Mucosa of stomach (tissue), 1 donor: Measurements from ENCODE around the gene EEF1AKMT4.

ENCODE experiments used
- H3K27me3 ChIP-seq: one replicate; pipeline ENCODE4 v1.7.0; 2013; ENCODE audit warnings: mild to moderate bottlenecking, low read length; ENCODE audit not compliant: control insufficient read depth, insufficient read depth
- H3K36me3 ChIP-seq: one replicate; pipeline ENCODE4 v1.7.0; 2013; ENCODE audit warnings: low read length; ENCODE audit not compliant: control insufficient read depth, insufficient read depth
- H3K4me1 ChIP-seq: one replicate; pipeline ENCODE4 v1.7.0; 2013; ENCODE audit warnings: mild to moderate bottlenecking, low read length; ENCODE audit not compliant: control insufficient read depth, insufficient read depth
- H3K4me3 ChIP-seq: one replicate; pipeline ENCODE4 v1.7.0; 2013; ENCODE audit warnings: low read length
- H3K9ac ChIP-seq: one replicate; pipeline ENCODE4 v1.7.0; 2013; ENCODE audit warnings: mild to moderate bottlenecking, low read length, moderate library complexity
- H3K9me3 ChIP-seq: one replicate; pipeline ENCODE4 v1.7.0; 2013; ENCODE audit warnings: mild to moderate bottlenecking, low read length, moderate library complexity; ENCODE audit not compliant: control insufficient read depth
- donor health status: Pancreatic carcinoma.

The EEF1AKMT4 gene

GRCh38 chr3:184249412-184250166 is at the start of gene EEF1AKMT4:
Gene EEF1AKMT4, plus strand, starts transcription at chr3:184249672. Its CDS starts 23 bp downstream, at chr3:184249695.
- no peaks in the 10 kb centered on the region for H3K9me3 ChIP-seq
- H3K36me3 ChIP-seq, result peaks cover 3% of the 10 kb centered on the region
- H3K27me3 ChIP-seq, result no peaks in the 10 kb centered on the region
- peak within 1 kb of the TSS; percentile 91 for H3K9ac ChIP-seq
- H3K4me1 ChIP-seq, result peaks cover 6% of the 10 kb centered on the region
- H3K4me3 ChIP-seq, result peak within 1 kb of the TSS; percentile 98

GRCh38 chr3:184200825-184201224 is 48.6 kb upstream of the EEF1AKMT4 start:
- Histone ChIP-seq H3K36me3 (no peaks in the 10 kb centered on the region), H3K4me1 (no peaks in the 10 kb centered on the region), H3K27me3 (peaks cover 1% of the 10 kb centered on the region), H3K4me3 (no peak overlapping the region), H3K9me3 (no peaks in the 10 kb centered on the region), H3K9ac (no peak overlapping the region)

- H3K9me3 ChIP-seq, result no peaks in the 10 kb centered on the region
- no peaks in the 10 kb centered on the region for H3K36me3 ChIP-seq
- peaks cover 7% of the 10 kb centered on the region for H3K27me3 ChIP-seq
- no peaks in the 10 kb centered on the region for H3K4me1 ChIP-seq
- no peak overlapping the region for H3K9ac ChIP-seq
- H3K4me3 ChIP-seq, result no peak overlapping the region
These were observed 45.9 kb upstream of the EEF1AKMT4 start for GRCh38 chr3:184203526-184203925.

- Histone ChIP-seq H3K9me3 (no peaks in the 10 kb centered on the region), H3K4me3 (no peak overlapping the region), H3K36me3 (no peaks in the 10 kb centered on the region), H3K27me3 (peaks cover 7% of the 10 kb centered on the region), H3K9ac (no peak overlapping the region), H3K4me1 (no peaks in the 10 kb centered on the region)
These were observed 40.1 kb upstream of the EEF1AKMT4 start for GRCh38 chr3:184209146-184209923.

GRCh38 chr3:184211297-184211696 is 38.2 kb upstream of the EEF1AKMT4 start:
- H3K4me3 ChIP-seq, result no peak overlapping the region
- no peak overlapping the region for H3K9ac ChIP-seq
- H3K9me3 ChIP-seq, result no peaks in the 10 kb centered on the region
- no peaks in the 10 kb centered on the region for H3K4me1 ChIP-seq
- H3K36me3 ChIP-seq, result no peaks in the 10 kb centered on the region
- peaks cover under 1% of the 10 kb centered on the region for H3K27me3 ChIP-seq

- Histone ChIP-seq H3K9ac (no peak overlapping the region), H3K27me3 (no peaks in the 10 kb centered on the region), H3K36me3 (no peaks in the 10 kb centered on the region), H3K9me3 (no peaks in the 10 kb centered on the region), H3K4me3 (no peak overlapping the region), H3K4me1 (no peaks in the 10 kb centered on the region)
These were observed 37.8 kb upstream of the EEF1AKMT4 start for GRCh38 chr3:184211718-184212117.

GRCh38 chr3:184218814-184219213 is 30.7 kb upstream of the EEF1AKMT4 start:
- Histone ChIP-seq H3K27me3 (no peaks in the 10 kb centered on the region), H3K9me3 (no peaks in the 10 kb centered on the region), H3K9ac (no peak overlapping the region), H3K4me1 (no peaks in the 10 kb centered on the region), H3K4me3 (no peak overlapping the region), H3K36me3 (no peaks in the 10 kb centered on the region)

- Histone ChIP-seq H3K9me3 (no peaks in the 10 kb centered on the region), H3K4me3 (no peak overlapping the region), H3K36me3 (no peaks in the 10 kb centered on the region), H3K27me3 (peaks cover 8% of the 10 kb centered on the region), H3K4me1 (no peaks in the 10 kb centered on the region), H3K9ac (no peak overlapping the region)
These were observed 27.0 kb upstream of the EEF1AKMT4 start for GRCh38 chr3:184222521-184222920.

- H3K9ac ChIP-seq, result no peak overlapping the region
- H3K9me3 ChIP-seq, result no peaks in the 10 kb centered on the region
- peaks cover 22% of the 10 kb centered on the region for H3K27me3 ChIP-seq
- H3K36me3 ChIP-seq, result no peaks in the 10 kb centered on the region
- H3K4me1 ChIP-seq, result no peaks in the 10 kb centered on the region
- no peak overlapping the region for H3K4me3 ChIP-seq
These were observed 25.5 kb upstream of the EEF1AKMT4 start for GRCh38 chr3:184223946-184224345.

GRCh38 chr3:184227481-184227935 is 22.0 kb upstream of the EEF1AKMT4 start:
- Histone ChIP-seq H3K27me3 (peaks cover 57% of the 10 kb centered on the region), H3K36me3 (no peaks in the 10 kb centered on the region), H3K9me3 (no peaks in the 10 kb centered on the region), H3K9ac (no peak overlapping the region), H3K4me1 (peaks cover 9% of the 10 kb centered on the region), H3K4me3 (no peak overlapping the region)

GRCh38 chr3:184228376-184229137 is 20.9 kb upstream of the EEF1AKMT4 start:
- Histone ChIP-seq H3K27me3 (peaks cover 66% of the 10 kb centered on the region), H3K4me3 (no peak overlapping the region), H3K9me3 (no peaks in the 10 kb centered on the region), H3K4me1 (peaks cover 9% of the 10 kb centered on the region), H3K9ac (no peak overlapping the region), H3K36me3 (no peaks in the 10 kb centered on the region)
